Endothelial cell of umbilical vein (primary cell): ENCODE data around the gene AFG1L. TPM values are rescaled to one million over a fixed set of nuclear protein-coding genes. Genes with fewer than 3 reads are reported as not detected.

Source experiments
- BruUV-seq: library from RNA; stranded (reverse); fragments of 400-500 nt; replicated peaks from 2 replicates; lab custom pipeline; 2021; lab: Mats Ljungman, UMichigan
- CTCF ChIA-PET: fragments of 300-600, 350-600 bp; sonication (Branson Sonifier 250); formaldehyde crosslinking; loops from one replicate; lab custom pipeline; 2021; ENCODE audit warnings: antibody characterized with exemption, inconsistent platforms; lab: Charles Lee
- POLR2A ChIA-PET: fragments of 300-600, 350-600 bp; sonication (Branson Sonifier 250); formaldehyde crosslinking; loops from one replicate; lab custom pipeline; 2021; ENCODE audit warnings: antibody characterized with exemption, inconsistent platforms; lab: Charles Lee
- DNase-seq: peaks from one replicate; pipeline ENCODE4 v3.0.0-alpha.2; 2011; ENCODE audit warnings: low read depth, low spot score
- FAIRE-seq: peaks from 2 replicates; lab custom pipeline; 2011; peaks lifted over from hg19 to GRCh38; lab: Jason Lieb, UNC
- H2AFZ ChIP-seq: 2 replicates; pipeline ENCODE4 v1.6.0; 2012; ENCODE audit warnings: low read depth, low read length, control low read depth, inconsistent platforms
- H3K27ac ChIP-seq: 2 replicates; pipeline ENCODE4 v1.5.1; 2011; ENCODE audit warnings: low read depth, mild to moderate bottlenecking, control low read depth, low read length, moderate library complexity; ENCODE audit not compliant: insufficient read depth
- H3K27me3 ChIP-seq, 2 experiments: 2 replicates each; pipeline versions ENCODE4 v1.6.0 to v1.6.1; 2011; ENCODE audit warnings: low read length in 2 of 2, mixed read lengths in 1 of 2; ENCODE audit not compliant: control insufficient read depth in 2 of 2, insufficient read depth in 2 of 2
- H3K36me3 ChIP-seq, 2 experiments: 2 replicates in 1 of 2; 3 replicates in 1 of 2; pipeline ENCODE4 v1.5.1; 2011; ENCODE audit warnings: low read length in 2 of 2, mild to moderate bottlenecking in 1 of 2, moderate library complexity in 1 of 2; ENCODE audit not compliant: control insufficient read depth in 2 of 2, insufficient read depth in 2 of 2; ENCODE audit errors: extremely low read depth in 1 of 2
- H3K4me1 ChIP-seq: 3 replicates; pipeline ENCODE4 v1.5.1; 2011; ENCODE audit warnings: mild to moderate bottlenecking, low read length; ENCODE audit not compliant: control insufficient read depth, insufficient read depth; ENCODE audit errors: extremely low read depth
- H3K4me2 ChIP-seq: 2 replicates; pipeline ENCODE4 v1.6.1; 2011; ENCODE audit warnings: low read length, control low read depth, mixed read lengths; ENCODE audit not compliant: insufficient read depth
- H3K4me3 ChIP-seq, 3 experiments: fragments of 200-600 bp in 1 of 3; sonication (generic), shearing (Covaris generic) in 1 of 3; replicated peaks in 1 of 3; 2 replicates each; pipeline ENCODE4 v1.5.1; 2011 to 2016; ENCODE audit warnings: control low read depth in 3 of 3, low read length in 3 of 3, mild to moderate bottlenecking in 2 of 3, inconsistent platforms in 1 of 3, low read depth in 1 of 3, moderate library complexity in 1 of 3; ENCODE audit not compliant: insufficient read depth in 1 of 3
- H3K79me2 ChIP-seq: 2 replicates; pipeline ENCODE4 v1.6.0; 2012; ENCODE audit warnings: low read length, inconsistent platforms; ENCODE audit not compliant: control insufficient read depth, insufficient read depth
- H3K9ac ChIP-seq: replicated peaks from 2 replicates; pipeline ENCODE3; 2011; ENCODE audit warnings: low read length, control low read depth; ENCODE audit not compliant: insufficient read depth; ENCODE audit errors: extremely low read depth
- H3K9me1 ChIP-seq: replicated peaks from 3 replicates; pipeline ENCODE4 v1.6.0; 2011; ENCODE audit warnings: mild to moderate bottlenecking, low read length; ENCODE audit not compliant: control insufficient read depth, insufficient read depth; ENCODE audit errors: extremely low read depth
- H3K9me3 ChIP-seq: replicated peaks from 2 replicates; pipeline ENCODE4 v1.5.1; 2012; ENCODE audit warnings: low read length, inconsistent platforms; ENCODE audit not compliant: control insufficient read depth, insufficient read depth
- H4K20me1 ChIP-seq: replicated peaks from 2 replicates; pipeline ENCODE3; 2011; ENCODE audit warnings: mild to moderate bottlenecking, low read length; ENCODE audit not compliant: control insufficient read depth, insufficient read depth; ENCODE audit errors: extremely low read depth
- CTCF ChIP-seq, 2 donors: IDR thresholded peaks; 1 replicate in 1 of 2; 2 replicates in 1 of 2; pipeline ENCODE4 v1.5.1; 2011; ENCODE audit warnings: low read length in 2 of 2, mild to moderate bottlenecking in 2 of 2, moderate library complexity in 2 of 2, control low read depth in 1 of 2, inconsistent platforms in 1 of 2, low read depth in 1 of 2; ENCODE audit not compliant: insufficient read depth in 1 of 2; ENCODE audit errors: extremely low read depth in 1 of 2
- EZH2 ChIP-seq: IDR thresholded peaks from 2 replicates; pipeline ENCODE4 v1.6.1; 2012; ENCODE audit warnings: borderline replicate concordance, low read depth, mild to moderate bottlenecking, moderate library complexity, low read length, inconsistent platforms; ENCODE audit not compliant: severe bottlenecking
- FOS ChIP-seq: IDR thresholded peaks from 2 replicates; pipeline ENCODE4 v1.6.1; 2011; ENCODE audit warnings: mild to moderate bottlenecking, low read length, moderate library complexity, borderline replicate concordance; ENCODE audit not compliant: insufficient read depth
- GATA2 ChIP-seq: IDR thresholded peaks from 2 replicates; pipeline ENCODE4 v1.7.0; 2011; ENCODE audit warnings: low read depth, mild to moderate bottlenecking, moderate library complexity, mixed read lengths, low read length; ENCODE audit not compliant: insufficient read length, insufficient read depth
- JUN ChIP-seq: IDR thresholded peaks from 2 replicates; pipeline ENCODE4 v1.6.1; 2011; ENCODE audit warnings: borderline replicate concordance, low read depth; ENCODE audit not compliant: insufficient read length, insufficient read depth
- MAX ChIP-seq: IDR thresholded peaks from 2 replicates; pipeline ENCODE4 v1.6.1; 2011; ENCODE audit not compliant: insufficient read depth, insufficient read length
- MYC ChIP-seq: IDR thresholded peaks from one replicate; pipeline ENCODE4 v1.6.1; 2011; ENCODE audit warnings: mild to moderate bottlenecking, low read depth, low read length
- POLR2A ChIP-seq: IDR thresholded peaks from 2 replicates; pipeline ENCODE4 v1.6.1; 2012; ENCODE audit warnings: low read depth, mild to moderate bottlenecking, control low read depth, low read length
- POLR2AphosphoS5 ChIP-seq: IDR thresholded peaks from 2 replicates; pipeline ENCODE4 v1.6.1; 2012; ENCODE audit warnings: low read depth, mild to moderate bottlenecking, control low read depth, low read length, moderate library complexity; ENCODE audit not compliant: insufficient read depth
- dilution Hi-C: fragments of 300-500 bp; cut with MboI; formaldehyde crosslinking; loops from one replicate; pipeline ENCODE4 v1.15.0; 2019; ENCODE audit warnings: low sequenced_read_pairs; ENCODE audit not compliant: extremely low pct_ligation_motif_present
- intact Hi-C: fragments of 100-400 bp; cut with micrococcal nuclease; formaldehyde crosslinking; loops from one replicate; pipeline ENCODE4 v1.10.0; 2022
- polyA plus RNA-seq, 4 experiments: library from polyadenylated mRNA; depleted of rRNA in 3 of 4; stranded (reverse) in 3 of 4; unstranded in 1 of 4; fragments of >200 nt; gene quantifications; 2 replicates each; pipeline versions ENCODE4 v1.2.1 to v1.2.3, GENCODE V29; 2011 to 2012; ENCODE audit warnings: missing spikeins in 1 of 4
- total RNA-seq: library from RNA; stranded (reverse); gene quantifications from 2 replicates; pipeline ENCODE4 v1.2.3, GENCODE V29; 2021

AFG1L gene
- total and polyA plus RNA-seq, 2 donors (not counting 3 experiments of a cell fraction or from before 2014, with no cell fraction given), result 1.0 to 6.2 TPM

GRCh38 chr6:108528878-108529277, 234.0 kb downstream of the AFG1L start:
- Histone ChIP-seq H3K4me3 (no peak overlapping the region), H3K4me2 (no peak overlapping the region), H3K79me2 (no peaks in the 10 kb centered on the region), H3K9me1 (no peaks in the 10 kb centered on the region), H2AFZ (no peak overlapping the region), H3K27me3 (peaks cover 0 to 2% of the 10 kb centered on the region in 2 experiments), H3K9me3 (no peaks in the 10 kb centered on the region), H3K4me1 (no peaks in the 10 kb centered on the region), H4K20me1 (no peaks in the 10 kb centered on the region), H3K9ac (no peak overlapping the region), H3K27ac (no peak overlapping the region), H3K36me3 (no peaks in the 10 kb centered on the region)
- DNase-seq (no peak), FAIRE-seq (no peak)
- dilution Hi-C loops (no loop called here), intact Hi-C loops (loop anchor here (10.0 kb wide), 1 partner anchor 354 kb away; no protein-coding TSS in a partner anchor)
- CTCF ChIA-PET, result interaction anchor here (0.9 to 2.3 kb wide), 6 partner anchors 9 to 548 kb away, joined by 4 to 9 read pairs (median 6); no protein-coding TSS in a partner anchor
- TF ChIP-seq POLR2A (no peak), EZH2 (no peak), FOS (no peak), MAX (no peak), POLR2AphosphoS5 (no peak), GATA2 (no peak), MYC (no peak), JUN (no peak), CTCF (IDR thresholded peaks at IDR 0.05; ENCODE audit: extremely low read depth in 1 of 2, insufficient read depth in 1 of 2, low read depth in 1 of 2, low read length in 2 of 2) (no peak)
- POLR2A ChIA-PET, result no interaction called here
- no TSS peak for BruUV-seq
